Cortex of kidney (tissue), 1 donor: Measurements from ENCODE around the gene PARP15.
"Not testable (repeated sequence)": the region's sequence is repeated elsewhere in the genome, so short reads cannot be mapped to it uniquely, and the experiment has no call there.

Experiments
- DNase-seq: peaks from one replicate; lab custom pipeline; 2025; lab: John Stamatoyannopoulos, UW

The PARP15 gene

GRCh38 chr3:122668930-122669730, 91.7 kb downstream of the PARP15 start:
- no peak for DNase-seq

- DNase-seq = no peak
Measured at GRCh38 chr3:122671553-122671952, 94.1 kb downstream of the PARP15 start.

- no peak for DNase-seq
Measured at GRCh38 chr3:122674339-122674738, 96.9 kb downstream of the PARP15 start.

- no peak for DNase-seq
Measured at GRCh38 chr3:122676759-122677158, 99.3 kb downstream of the PARP15 start.

- DNase-seq = no peak
Measured at GRCh38 chr3:122677216-122677615, 99.8 kb downstream of the PARP15 start.

GRCh38 chr3:122678506-122678905, 101.1 kb downstream of the PARP15 start:
- no peak for DNase-seq

- no peak for DNase-seq
Measured at GRCh38 chr3:122679085-122679881, 101.8 kb downstream of the PARP15 start.

GRCh38 chr3:122679882-122680474, 102.5 kb downstream of the PARP15 start:
- no peak for DNase-seq

GRCh38 chr3:122680475-122681283, 103.2 kb downstream of the PARP15 start, which contains the start of gene PARP14:
TSS of gene PARP14 (plus strand) at chr3:122680839. CDS start at chr3:122680884, 45 bp downstream.
- DNase-seq = peak; percentile 15

- no peak for DNase-seq
Measured at GRCh38 chr3:122681284-122681973, 104.0 kb downstream of the PARP15 start.

- DNase-seq = no peak
Measured at GRCh38 chr3:122681974-122682409, 104.5 kb downstream of the PARP15 start.

GRCh38 chr3:122682778-122683411, 105.4 kb downstream of the PARP15 start:
- not testable (repeated sequence) for DNase-seq

GRCh38 chr3:122687298-122687697, 109.8 kb downstream of the PARP15 start:
- no peak for DNase-seq
